ENCODE measurements around the gene PSMD12.

PSMD12 gene

DNA sequence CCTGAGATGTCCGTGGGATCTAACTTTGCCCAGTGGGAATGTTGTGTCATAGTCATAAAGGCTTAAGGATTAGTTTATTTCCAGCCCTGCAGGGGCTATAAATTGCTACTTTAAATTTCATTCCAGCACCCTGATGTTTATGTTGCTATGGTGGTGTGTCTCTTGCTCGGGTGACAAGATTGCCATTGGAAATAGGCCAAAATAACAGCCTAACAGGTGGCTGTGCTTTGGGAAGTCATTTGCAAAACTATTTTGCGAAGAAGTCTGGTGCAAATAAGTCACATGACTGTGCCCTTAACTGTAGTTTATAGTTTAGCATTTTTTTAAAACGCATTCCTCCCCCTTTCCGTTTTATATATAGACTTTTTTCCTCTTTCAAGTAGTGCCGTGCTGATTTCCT lies 33.8 kb upstream of the PSMD12 start:
- ChIA-PET POLR2A (ENCODE audit: low non-redundant PET) (no interaction called here), CTCF (interaction anchor here (0.6 kb wide), 1 partner anchor 15 kb away, joined by 4 read pairs; no protein-coding TSS in a partner anchor)
- no peak for DNase-seq (ENCODE audit: low spot score)
- TF ChIP-seq, protein P1, sequence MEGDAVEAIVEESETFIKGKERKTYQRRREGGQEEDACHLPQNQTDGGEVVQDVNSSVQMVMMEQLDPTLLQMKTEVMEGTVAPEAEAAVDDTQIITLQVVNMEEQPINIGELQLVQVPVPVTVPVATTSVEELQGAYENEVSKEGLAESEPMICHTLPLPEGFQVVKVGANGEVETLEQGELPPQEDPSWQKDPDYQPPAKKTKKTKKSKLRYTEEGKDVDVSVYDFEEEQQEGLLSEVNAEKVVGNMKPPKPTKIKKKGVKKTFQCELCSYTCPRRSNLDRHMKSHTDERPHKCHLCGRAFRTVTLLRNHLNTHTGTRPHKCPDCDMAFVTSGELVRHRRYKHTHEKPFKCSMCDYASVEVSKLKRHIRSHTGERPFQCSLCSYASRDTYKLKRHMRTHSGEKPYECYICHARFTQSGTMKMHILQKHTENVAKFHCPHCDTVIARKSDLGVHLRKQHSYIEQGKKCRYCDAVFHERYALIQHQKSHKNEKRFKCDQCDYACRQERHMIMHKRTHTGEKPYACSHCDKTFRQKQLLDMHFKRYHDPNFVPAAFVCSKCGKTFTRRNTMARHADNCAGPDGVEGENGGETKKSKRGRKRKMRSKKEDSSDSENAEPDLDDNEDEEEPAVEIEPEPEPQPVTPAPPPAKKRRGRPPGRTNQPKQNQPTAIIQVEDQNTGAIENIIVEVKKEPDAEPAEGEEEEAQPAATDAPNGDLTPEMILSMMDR (conservative IDR thresholded peaks at IDR 0.05; ENCODE audit: low read depth), result no peak
- H3K27ac ChIP-seq, result no peak overlapping the region

DNA sequence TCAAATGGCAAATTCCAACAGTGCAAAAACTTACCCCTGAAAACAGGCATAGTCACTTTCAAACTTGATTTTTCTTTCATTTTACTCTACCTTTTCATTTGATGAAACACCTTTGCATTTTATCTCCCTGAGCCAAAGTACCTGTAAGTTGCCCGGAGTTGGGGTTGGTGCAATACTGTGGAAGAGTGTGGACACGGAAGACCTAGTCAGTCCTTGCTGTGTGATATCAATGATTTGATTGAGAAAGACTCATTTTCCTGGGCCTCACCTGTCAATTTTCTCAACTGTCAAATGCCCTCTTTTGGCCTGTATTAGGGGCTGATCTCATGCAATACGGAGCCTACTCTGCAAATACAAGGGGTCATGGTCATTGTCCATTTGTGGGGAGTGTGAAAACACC lies 33.3 kb upstream of the PSMD12 start:
- POLR2A ChIA-PET (ENCODE audit: low non-redundant PET), result no interaction called here
- CTCF ChIA-PET, result no interaction called here
- H3K27ac ChIP-seq, result no peak overlapping the region
- DNase-seq (ENCODE audit: low spot score), result no peak
- TF ChIP-seq, protein P1 (conservative IDR thresholded peaks at IDR 0.05; ENCODE audit: low read depth), result no peak

DNA sequence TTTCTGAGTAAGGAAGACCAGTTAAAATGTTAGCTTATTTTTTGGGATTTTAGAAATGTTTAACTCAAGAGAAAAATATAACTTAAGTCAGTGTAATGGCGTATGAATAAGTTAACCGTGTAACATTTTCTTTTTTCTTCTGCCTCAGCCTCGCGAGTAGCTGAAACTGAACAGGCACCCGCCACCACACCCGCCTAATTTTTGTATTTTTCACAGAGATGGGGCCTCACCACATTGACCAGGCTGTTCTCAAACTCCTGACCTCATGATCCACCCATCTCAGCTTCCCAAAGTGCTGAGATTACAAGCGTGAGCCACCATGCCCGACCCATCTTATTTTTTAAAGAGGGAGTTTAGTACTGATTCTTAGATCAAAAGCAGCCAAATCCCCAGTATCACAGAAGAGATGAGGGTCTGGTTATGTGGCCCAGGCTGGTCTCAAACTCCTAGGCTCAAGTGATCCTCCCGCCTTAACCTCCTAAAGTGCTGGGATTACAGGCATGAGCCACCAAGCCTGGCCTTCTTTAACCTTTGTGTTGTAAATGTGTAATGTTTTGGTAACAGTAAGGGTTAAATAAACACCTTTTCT lies 27.5 kb upstream of the PSMD12 start:
- ChIA-PET POLR2A (ENCODE audit: low non-redundant PET) (no interaction called here), CTCF (interaction anchor here (0.6 kb wide), 2 partner anchors 52 to 90 kb away, joined by 3 to 7 read pairs; no protein-coding TSS in a partner anchor)
- no peak overlapping the region for H3K27ac ChIP-seq
- no peak for DNase-seq (ENCODE audit: low spot score)
- TF ChIP-seq, protein P1 (conservative IDR thresholded peaks at IDR 0.05; ENCODE audit: low read depth), result no peak

DNA sequence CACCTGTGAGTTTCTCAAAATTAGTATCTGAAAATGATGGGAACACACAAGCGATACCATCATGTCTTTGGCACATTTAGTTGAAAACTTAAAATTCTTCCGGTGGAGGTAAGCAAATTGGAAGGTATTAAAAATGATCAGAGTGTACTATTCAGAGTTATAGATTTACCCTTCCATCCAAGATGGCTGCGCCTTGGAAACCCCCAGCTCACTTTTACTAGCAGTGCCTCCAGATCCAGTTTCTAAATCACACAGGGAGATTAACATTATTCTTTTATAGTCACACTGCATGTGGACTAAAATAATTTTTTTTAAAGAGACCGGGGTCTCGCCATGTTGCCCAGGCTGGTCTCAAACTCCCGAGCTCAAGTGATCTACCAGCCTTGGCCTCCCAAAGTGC lies 25.7 kb upstream of the PSMD12 start:
- POLR2A ChIA-PET (ENCODE audit: low non-redundant PET), result no interaction called here
- no peak overlapping the region for H3K27ac ChIP-seq
- DNase-seq (ENCODE audit: low spot score), result no peak
- TF ChIP-seq, protein P1 (conservative IDR thresholded peaks at IDR 0.05; ENCODE audit: low read depth), result no peak
- CTCF ChIA-PET, result no interaction called here

DNA sequence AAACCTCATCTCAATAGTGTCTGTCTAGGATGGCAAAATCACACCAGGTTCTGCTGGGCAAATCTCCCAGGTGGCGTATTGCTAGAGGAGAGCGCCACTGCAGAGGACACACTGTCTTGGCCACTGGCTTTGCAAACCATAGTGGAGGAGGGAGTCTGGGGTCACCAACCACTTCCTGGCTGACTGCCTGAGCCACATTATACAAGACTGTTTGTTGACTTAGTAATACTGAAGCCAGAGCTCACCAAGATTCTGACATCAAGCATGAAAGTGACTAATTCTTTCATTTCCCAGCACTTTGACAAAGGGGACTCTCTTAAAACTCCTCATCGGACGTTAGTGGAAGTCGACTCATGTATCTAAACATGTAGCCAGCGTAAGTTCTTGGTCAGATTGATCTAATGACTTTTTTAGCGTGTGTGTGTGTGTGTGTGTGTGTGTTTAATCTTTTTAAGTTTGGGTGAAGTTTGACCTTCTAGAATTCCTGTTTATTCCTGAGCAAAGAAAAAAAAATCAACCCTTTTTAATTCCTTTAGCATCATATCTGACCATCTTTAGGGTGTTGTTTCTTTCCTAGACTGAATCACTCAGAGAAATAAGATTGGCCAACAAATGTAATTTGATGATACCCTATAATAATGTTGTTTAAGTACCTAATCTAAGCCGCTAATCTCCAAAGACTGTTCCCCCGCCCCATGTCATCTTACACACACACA lies 24.4 kb upstream of the PSMD12 start:
- H3K27ac ChIP-seq, result peak overlapping the region; percentile 56
- CTCF ChIA-PET, result interaction anchor here (2.3 kb wide), 1 partner anchor 85 kb away, joined by 13 read pairs; no protein-coding TSS in a partner anchor
- TF ChIP-seq, protein P1 (conservative IDR thresholded peaks at IDR 0.05; ENCODE audit: low read depth), result no peak
- POLR2A ChIA-PET (ENCODE audit: low non-redundant PET), result no interaction called here
- DNase-seq (ENCODE audit: low spot score), result no peak

DNA sequence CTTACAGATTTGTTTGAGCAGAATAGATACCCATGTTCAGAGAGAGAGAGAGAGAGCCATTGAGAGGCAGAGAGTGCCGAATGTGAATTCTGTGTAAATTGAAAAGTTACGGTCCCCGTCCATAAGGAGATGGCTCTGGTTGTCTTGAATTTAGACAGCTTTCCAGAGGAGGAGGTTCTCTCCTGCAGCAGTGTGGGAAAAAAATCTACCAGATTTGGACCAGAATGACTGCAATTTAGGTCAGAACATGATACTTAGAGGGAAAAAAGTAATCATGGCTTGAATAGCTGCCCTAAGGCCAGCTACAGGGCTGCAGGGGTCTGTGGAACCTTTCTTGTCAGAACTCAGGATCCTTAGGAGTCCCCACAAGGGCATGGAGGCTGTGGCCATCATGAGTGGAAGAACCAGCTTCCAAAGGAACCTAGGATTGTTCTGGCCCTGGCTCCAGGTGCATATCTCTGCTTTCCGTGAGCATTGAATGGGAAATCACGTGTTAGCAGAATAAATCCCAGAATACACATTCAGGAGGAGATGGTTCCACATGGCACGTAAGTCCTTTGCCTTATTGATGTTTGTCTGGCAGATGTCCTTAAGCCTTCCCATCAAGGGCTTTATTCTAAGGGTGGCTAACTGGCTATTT lies 23.7 kb upstream of the PSMD12 start:
- H3K27ac ChIP-seq, result peak overlapping the region; percentile 56
- CTCF ChIA-PET, result interaction anchor here (0.6 to 2.3 kb wide), 4 partner anchors 11 to 166 kb away, joined by 3 to 13 read pairs (median 3); no protein-coding TSS in a partner anchor
- POLR2A ChIA-PET (ENCODE audit: low non-redundant PET), result no interaction called here
- TF ChIP-seq, protein P1 (conservative IDR thresholded peaks at IDR 0.05; ENCODE audit: low read depth), result no peak
- no peak for DNase-seq (ENCODE audit: low spot score)

Data from RWPE1 (cell line).